Endothelial cell (in vitro differentiated cells): ENCODE measurements around the gene TMEM245. TPM values are rescaled to one million over a fixed set of nuclear protein-coding genes. Genes with fewer than 3 reads are reported as not detected.

Experiments
- DNase-seq: peaks from one replicate; pipeline ENCODE4 v3.0.0; 2021; ENCODE audit warnings: low spot score
- H3K27ac Mint-ChIP-seq: one replicate; pipeline ENCODE4 v1.8.0; 2021; ENCODE audit warnings: mixed read lengths, inconsistent platforms; ENCODE audit not compliant: unreplicated experiment
- H3K27me3 Mint-ChIP-seq: one replicate; pipeline ENCODE4 v1.8.0; 2021; ENCODE audit warnings: mild to moderate bottlenecking, moderate library complexity, mixed read lengths, inconsistent platforms; ENCODE audit not compliant: unreplicated experiment
- H3K36me3 Mint-ChIP-seq: one replicate; pipeline ENCODE4 v1.8.0; 2021; ENCODE audit warnings: mild to moderate bottlenecking, low read depth, mixed read lengths, inconsistent platforms; ENCODE audit not compliant: unreplicated experiment
- H3K4me1 Mint-ChIP-seq: one replicate; pipeline ENCODE4 v1.8.0; 2021; ENCODE audit warnings: mild to moderate bottlenecking, mixed read lengths, inconsistent platforms; ENCODE audit not compliant: unreplicated experiment
- H3K4me3 Mint-ChIP-seq: one replicate; pipeline ENCODE4 v1.8.0; 2021; ENCODE audit warnings: mild to moderate bottlenecking, mixed read lengths, inconsistent platforms; ENCODE audit not compliant: unreplicated experiment
- H3K9me3 Mint-ChIP-seq: one replicate; pipeline ENCODE4 v1.8.0; 2021; ENCODE audit warnings: mixed read lengths, inconsistent platforms; ENCODE audit not compliant: unreplicated experiment
- total RNA-seq: library from RNA; stranded (reverse); fragmentation: NEBNext Ultra II Directional; extraction: Animal tissue kit (Norgen Biotek cat#: 25700); gene quantifications from one replicate; pipeline ENCODE4 v1.2.1, GENCODE V29; 2021; ENCODE audit not compliant: unreplicated experiment
- TF ChIP-seq, protein P1 (sequence below): fragments of 200-600 bp; sonication (generic); IDR thresholded peaks from one replicate; pipeline ENCODE4 v1.5.0; 2021; ENCODE audit warnings: antibody characterized with exemption; ENCODE audit not compliant: unreplicated experiment

The TMEM245 gene
- total RNA-seq, 1 donor from 2014 or later = 32.6 TPM

DNA sequence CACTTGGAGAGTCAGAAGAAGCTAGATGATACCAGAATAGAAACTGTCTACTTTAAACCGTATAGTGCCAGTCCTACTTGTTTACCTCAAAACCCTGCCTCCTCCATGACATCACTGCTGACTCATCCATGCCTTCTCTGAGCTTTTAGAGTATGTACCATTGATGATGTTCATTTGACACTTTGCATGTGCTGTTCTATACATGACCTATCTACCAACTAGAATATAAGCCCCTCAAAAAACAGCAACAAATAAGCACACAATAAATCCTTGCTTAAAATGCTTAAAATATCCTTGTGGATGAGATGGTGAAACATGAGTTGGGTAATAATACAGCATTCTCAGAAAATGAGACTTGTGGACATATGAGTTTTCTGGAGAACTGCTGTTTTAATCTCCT lies 109.0 kb downstream of the TMEM245 start:
- Mint-ChIP-seq H3K27ac (no peak overlapping the region), H3K9me3 (no peaks in the 10 kb centered on the region), H3K4me3 (no peak overlapping the region), H3K27me3 (peaks cover 15% of the 10 kb centered on the region), H3K36me3 (peaks cover 3% of the 10 kb centered on the region), H3K4me1 (peaks cover 28% of the 10 kb centered on the region)
- DNase-seq = no peak
- TF ChIP-seq, protein P1, sequence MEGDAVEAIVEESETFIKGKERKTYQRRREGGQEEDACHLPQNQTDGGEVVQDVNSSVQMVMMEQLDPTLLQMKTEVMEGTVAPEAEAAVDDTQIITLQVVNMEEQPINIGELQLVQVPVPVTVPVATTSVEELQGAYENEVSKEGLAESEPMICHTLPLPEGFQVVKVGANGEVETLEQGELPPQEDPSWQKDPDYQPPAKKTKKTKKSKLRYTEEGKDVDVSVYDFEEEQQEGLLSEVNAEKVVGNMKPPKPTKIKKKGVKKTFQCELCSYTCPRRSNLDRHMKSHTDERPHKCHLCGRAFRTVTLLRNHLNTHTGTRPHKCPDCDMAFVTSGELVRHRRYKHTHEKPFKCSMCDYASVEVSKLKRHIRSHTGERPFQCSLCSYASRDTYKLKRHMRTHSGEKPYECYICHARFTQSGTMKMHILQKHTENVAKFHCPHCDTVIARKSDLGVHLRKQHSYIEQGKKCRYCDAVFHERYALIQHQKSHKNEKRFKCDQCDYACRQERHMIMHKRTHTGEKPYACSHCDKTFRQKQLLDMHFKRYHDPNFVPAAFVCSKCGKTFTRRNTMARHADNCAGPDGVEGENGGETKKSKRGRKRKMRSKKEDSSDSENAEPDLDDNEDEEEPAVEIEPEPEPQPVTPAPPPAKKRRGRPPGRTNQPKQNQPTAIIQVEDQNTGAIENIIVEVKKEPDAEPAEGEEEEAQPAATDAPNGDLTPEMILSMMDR = no peak

DNA sequence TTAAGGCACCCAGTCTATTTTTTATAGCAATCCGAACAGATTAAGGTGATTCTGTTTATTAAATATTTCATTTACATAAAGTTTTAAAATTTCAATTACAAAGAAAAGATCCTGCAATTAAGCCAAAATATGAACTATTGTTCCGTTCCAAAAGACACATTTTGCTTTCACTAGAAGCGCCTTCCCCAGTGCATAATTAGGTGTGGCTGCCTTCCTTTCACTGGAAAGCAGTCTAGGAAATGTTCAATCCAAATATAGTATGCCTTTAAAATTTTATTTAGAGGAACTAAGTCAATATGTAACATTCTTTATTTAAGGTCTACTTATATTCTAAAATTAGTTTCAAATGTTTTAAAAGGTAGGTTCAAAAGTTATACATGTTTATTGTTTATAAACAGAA lies 114.1 kb downstream of the TMEM245 start:
- Mint-ChIP-seq H3K9me3 (no peaks in the 10 kb centered on the region), H3K4me3 (no peak overlapping the region), H3K4me1 (peaks cover 3% of the 10 kb centered on the region), H3K27ac (no peak overlapping the region), H3K27me3 (no peaks in the 10 kb centered on the region), H3K36me3 (peaks cover 4% of the 10 kb centered on the region)
- TF ChIP-seq, protein P1 = no peak
- no peak for DNase-seq

DNA sequence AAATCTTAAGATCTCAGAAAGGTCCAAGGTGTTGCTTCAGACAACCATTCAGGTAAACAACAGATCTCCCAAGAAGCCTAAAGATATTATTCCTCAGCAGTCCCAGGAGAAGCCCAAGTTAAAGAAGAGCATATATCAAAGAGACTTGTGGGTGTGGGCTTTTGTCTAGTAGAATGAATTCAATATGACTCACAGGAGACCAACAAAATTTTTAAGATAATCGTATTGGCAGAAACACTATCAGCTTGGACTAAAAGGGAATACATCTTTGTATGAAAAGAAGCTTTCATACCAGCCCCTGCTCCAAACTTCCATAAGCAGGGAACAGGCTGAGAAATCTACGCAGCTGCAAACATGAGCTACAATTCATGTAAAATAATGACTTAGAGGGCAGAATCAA lies 116.6 kb downstream of the TMEM245 start:
- Mint-ChIP-seq H3K9me3 (no peaks in the 10 kb centered on the region), H3K4me3 (no peak overlapping the region), H3K4me1 (peaks cover 3% of the 10 kb centered on the region), H3K36me3 (peaks cover 4% of the 10 kb centered on the region), H3K27ac (no peak overlapping the region), H3K27me3 (no peaks in the 10 kb centered on the region)
- no peak for DNase-seq
- TF ChIP-seq, protein P1 = no peak

DNA sequence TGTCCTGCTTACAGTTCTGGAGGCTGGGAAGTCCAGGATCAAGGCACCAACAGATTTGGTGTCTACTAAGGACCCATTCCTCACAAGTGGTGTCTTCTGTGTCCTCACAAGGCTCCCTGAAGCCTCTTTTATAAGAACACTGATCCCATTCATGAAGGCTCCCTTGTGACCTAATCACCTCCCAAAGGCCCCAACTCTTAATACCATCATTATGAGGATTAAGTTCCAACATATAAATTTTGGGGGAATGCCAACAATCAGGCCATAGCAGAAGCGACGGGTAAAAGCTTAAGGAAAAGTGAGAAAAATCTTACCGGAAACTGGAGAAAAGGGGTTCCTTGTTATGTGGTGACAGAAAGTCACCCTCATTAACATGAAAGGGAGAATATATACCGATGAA lies 117.6 kb downstream of the TMEM245 start:
- Mint-ChIP-seq H3K9me3 (no peaks in the 10 kb centered on the region), H3K4me3 (no peak overlapping the region), H3K27me3 (peaks cover 1% of the 10 kb centered on the region), H3K27ac (no peak overlapping the region), H3K4me1 (peaks cover 4% of the 10 kb centered on the region), H3K36me3 (peaks cover 4% of the 10 kb centered on the region)
- no peak for DNase-seq
- TF ChIP-seq, protein P1 = no peak

DNA sequence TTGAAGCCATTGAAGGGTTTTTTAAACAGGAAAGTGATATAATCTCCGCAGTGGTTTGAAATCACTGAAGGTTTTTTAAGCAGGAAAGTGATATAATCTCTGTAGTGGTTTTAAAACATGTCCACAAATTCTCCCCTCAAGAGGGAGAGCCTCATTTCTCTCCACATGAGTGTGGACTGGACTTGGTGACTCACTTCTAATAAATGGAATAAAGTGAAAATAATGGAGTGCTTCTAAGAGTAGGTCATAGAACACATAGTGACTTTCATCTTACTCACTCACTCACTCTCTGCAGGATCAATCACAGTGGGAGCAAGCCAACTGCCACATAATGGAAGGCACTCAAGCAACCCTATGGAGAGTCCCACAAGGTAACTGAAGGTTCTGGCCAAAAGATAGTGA lies 118.5 kb downstream of the TMEM245 start:
- Mint-ChIP-seq H3K4me3 (no peak overlapping the region), H3K27me3 (peaks cover 3% of the 10 kb centered on the region), H3K9me3 (no peaks in the 10 kb centered on the region), H3K36me3 (peaks cover 4% of the 10 kb centered on the region), H3K27ac (no peak overlapping the region), H3K4me1 (peaks cover 11% of the 10 kb centered on the region)
- DNase-seq = no peak
- TF ChIP-seq, protein P1 = no peak
